ENCODE measurements around the gene CENPP.
"Not testable (repeated sequence)": the region's sequence is repeated elsewhere in the genome, so short reads cannot be mapped to it uniquely, and the experiment has no call there.

Gene CENPP

GRCh38 chr9:92377876-92378275 is 52.1 kb downstream of the CENPP start:
- in situ Hi-C loops (cut with MboI; ENCODE audit: low sequenced_read_pairs): no loop called here

- in situ Hi-C loops (cut with MboI; ENCODE audit: low sequenced_read_pairs): no loop called here
Measured at GRCh38 chr9:92378865-92379560, 53.3 kb downstream of the CENPP start.

- in situ Hi-C loops (cut with MboI; ENCODE audit: low sequenced_read_pairs): no loop called here
Measured at GRCh38 chr9:92380603-92381002, 54.9 kb downstream of the CENPP start.

- in situ Hi-C loops (cut with MboI; ENCODE audit: low sequenced_read_pairs): no loop called here
Measured at GRCh38 chr9:92381775-92382174, 56.0 kb downstream of the CENPP start.

- in situ Hi-C loops (cut with MboI; ENCODE audit: low sequenced_read_pairs): no loop called here
Measured at GRCh38 chr9:92384375-92384774, 58.6 kb downstream of the CENPP start.

- in situ Hi-C loops (cut with MboI; ENCODE audit: low sequenced_read_pairs): no loop called here
Measured at GRCh38 chr9:92385001-92385400, 59.2 kb downstream of the CENPP start.

- in situ Hi-C loops (cut with MboI; ENCODE audit: low sequenced_read_pairs): no loop called here
Measured at GRCh38 chr9:92385477-92385876, 59.7 kb downstream of the CENPP start.

GRCh38 chr9:92385953-92386352 is 60.2 kb downstream of the CENPP start:
- in situ Hi-C loops (cut with MboI; ENCODE audit: low sequenced_read_pairs): no loop called here

GRCh38 chr9:92392690-92393089 is 66.9 kb downstream of the CENPP start:
- in situ Hi-C loops (cut with MboI; ENCODE audit: low sequenced_read_pairs): no loop called here

GRCh38 chr9:92393686-92394085 is 67.9 kb downstream of the CENPP start:
- in situ Hi-C loops (cut with MboI; ENCODE audit: low sequenced_read_pairs): no loop called here

GRCh38 chr9:92395617-92396016 is 69.9 kb downstream of the CENPP start:
- in situ Hi-C loops (cut with MboI; ENCODE audit: low sequenced_read_pairs): no loop called here

GRCh38 chr9:92397853-92398252 is 72.1 kb downstream of the CENPP start:
- in situ Hi-C loops (cut with MboI; ENCODE audit: low sequenced_read_pairs): no loop called here

GRCh38 chr9:92402360-92402759 is 76.6 kb downstream of the CENPP start:
- in situ Hi-C loops (cut with MboI; ENCODE audit: low sequenced_read_pairs): no loop called here

GRCh38 chr9:92402826-92403745 is 77.3 kb downstream of the CENPP start:
- in situ Hi-C loops (cut with MboI; ENCODE audit: low sequenced_read_pairs): no loop called here

- in situ Hi-C loops (cut with MboI; ENCODE audit: low sequenced_read_pairs): no loop called here
Measured at GRCh38 chr9:92404042-92404836, 78.5 kb downstream of the CENPP start, which contains the start of gene OGN. Gene OGN, minus strand, starts transcription at chr9:92404578. Its CDS starts 1,171 bp downstream, at chr9:92403407.

- in situ Hi-C loops (cut with MboI; ENCODE audit: low sequenced_read_pairs): no loop called here
Measured at GRCh38 chr9:92405818-92406217, 80.1 kb downstream of the CENPP start.

- in situ Hi-C loops (cut with MboI; ENCODE audit: low sequenced_read_pairs): no loop called here
Measured at GRCh38 chr9:92406477-92406876, 80.7 kb downstream of the CENPP start.

- in situ Hi-C loops (cut with MboI; ENCODE audit: low sequenced_read_pairs): no loop called here
Measured at GRCh38 chr9:92407818-92408217, 82.1 kb downstream of the CENPP start.

- in situ Hi-C loops (cut with MboI; ENCODE audit: low sequenced_read_pairs): no loop called here
Measured at GRCh38 chr9:92408747-92409478, 83.2 kb downstream of the CENPP start.

- in situ Hi-C loops (cut with MboI; ENCODE audit: low sequenced_read_pairs): not testable (repeated sequence)
Measured at GRCh38 chr9:92411157-92411556, 85.4 kb downstream of the CENPP start.

GRCh38 chr9:92414566-92414965 is 88.8 kb downstream of the CENPP start:
- in situ Hi-C loops (cut with MboI; ENCODE audit: low sequenced_read_pairs): no loop called here

Measured in hTERT RPE-1 (cell line).